HG03460 (cell line): ENCODE data around the gene IRF9.

Experiments
- ATAC-seq: cut with Tn5 transposase; IDR thresholded peaks from one replicate; pipeline ENCODE4 v1.9.1; 2021; ENCODE audit not compliant: unreplicated experiment

IRF9 gene, protein sequence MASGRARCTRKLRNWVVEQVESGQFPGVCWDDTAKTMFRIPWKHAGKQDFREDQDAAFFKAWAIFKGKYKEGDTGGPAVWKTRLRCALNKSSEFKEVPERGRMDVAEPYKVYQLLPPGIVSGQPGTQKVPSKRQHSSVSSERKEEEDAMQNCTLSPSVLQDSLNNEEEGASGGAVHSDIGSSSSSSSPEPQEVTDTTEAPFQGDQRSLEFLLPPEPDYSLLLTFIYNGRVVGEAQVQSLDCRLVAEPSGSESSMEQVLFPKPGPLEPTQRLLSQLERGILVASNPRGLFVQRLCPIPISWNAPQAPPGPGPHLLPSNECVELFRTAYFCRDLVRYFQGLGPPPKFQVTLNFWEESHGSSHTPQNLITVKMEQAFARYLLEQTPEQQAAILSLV

DNA sequence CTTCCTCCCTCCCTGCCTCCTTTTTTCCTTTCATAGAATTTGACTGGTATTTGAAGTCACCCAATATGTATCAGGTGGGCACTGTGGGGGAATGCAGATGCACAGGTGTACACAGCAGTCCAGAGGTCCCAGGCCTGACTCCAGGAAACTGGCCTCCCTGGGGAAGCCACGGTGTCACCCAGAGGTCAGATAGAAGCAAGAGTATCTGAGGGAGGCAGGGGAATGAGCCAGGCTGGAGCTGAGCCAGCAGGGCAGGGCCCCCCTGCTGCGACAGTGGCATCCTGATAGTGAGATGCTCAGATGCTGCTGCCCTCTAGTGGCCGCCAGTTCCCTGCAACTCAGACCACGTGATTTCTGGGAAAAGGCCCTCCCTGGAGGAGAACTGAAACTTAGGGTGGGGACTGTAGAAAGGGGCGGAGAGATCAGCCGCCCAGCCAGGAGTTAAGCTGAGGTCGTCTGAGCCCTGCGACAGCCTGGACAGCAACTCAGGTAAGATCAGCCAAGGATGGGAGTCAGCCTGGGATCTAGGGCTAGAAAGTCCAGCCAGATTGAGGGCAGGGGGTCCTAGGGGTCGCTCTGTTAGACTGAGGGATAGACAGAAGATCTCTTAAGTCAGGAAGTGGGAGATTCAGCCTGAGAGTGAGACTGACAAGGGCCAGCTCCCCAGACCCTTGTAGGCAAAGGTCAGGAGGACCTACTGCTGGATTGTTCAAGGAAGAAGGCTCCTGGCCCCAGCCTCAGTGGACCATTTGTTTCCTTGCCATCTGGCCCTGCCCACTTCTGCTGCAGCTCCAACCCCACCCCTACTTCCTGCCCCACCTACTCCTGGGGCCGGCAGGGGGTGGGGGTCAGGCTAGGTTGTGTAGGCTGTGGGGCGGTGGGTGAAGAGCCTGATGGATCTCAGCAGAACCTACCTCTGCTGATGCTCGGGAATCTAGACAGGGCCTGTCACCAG is at the start of gene IRF9:
IRF9 (plus strand) TSS at position 416 of the 955 bp plus-strand sequence. CDS start 880 bp downstream, outside the sequence.
- ATAC-seq, result peak; percentile 78

DNA sequence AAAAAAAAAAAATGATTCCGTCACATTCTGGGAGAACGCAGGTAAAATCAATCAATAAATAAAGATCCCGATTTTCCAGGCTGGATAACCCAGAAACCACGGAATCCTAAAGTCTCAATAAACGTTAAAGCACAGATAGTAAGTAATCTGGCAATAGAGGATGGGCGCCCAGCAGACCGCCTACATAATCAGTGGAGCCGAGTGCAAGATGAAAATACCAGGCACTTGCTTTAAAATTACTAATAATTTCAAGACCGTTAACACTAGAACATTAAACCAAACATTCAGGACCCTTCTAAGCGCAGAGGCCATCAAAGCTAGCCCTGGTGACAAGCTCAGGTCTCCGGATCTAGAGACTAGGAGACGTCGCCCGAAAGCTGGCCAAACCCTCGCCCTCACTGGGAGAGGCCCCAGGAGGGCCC is 47.7 kb upstream of the IRF9 start:
- no peak for ATAC-seq

DNA sequence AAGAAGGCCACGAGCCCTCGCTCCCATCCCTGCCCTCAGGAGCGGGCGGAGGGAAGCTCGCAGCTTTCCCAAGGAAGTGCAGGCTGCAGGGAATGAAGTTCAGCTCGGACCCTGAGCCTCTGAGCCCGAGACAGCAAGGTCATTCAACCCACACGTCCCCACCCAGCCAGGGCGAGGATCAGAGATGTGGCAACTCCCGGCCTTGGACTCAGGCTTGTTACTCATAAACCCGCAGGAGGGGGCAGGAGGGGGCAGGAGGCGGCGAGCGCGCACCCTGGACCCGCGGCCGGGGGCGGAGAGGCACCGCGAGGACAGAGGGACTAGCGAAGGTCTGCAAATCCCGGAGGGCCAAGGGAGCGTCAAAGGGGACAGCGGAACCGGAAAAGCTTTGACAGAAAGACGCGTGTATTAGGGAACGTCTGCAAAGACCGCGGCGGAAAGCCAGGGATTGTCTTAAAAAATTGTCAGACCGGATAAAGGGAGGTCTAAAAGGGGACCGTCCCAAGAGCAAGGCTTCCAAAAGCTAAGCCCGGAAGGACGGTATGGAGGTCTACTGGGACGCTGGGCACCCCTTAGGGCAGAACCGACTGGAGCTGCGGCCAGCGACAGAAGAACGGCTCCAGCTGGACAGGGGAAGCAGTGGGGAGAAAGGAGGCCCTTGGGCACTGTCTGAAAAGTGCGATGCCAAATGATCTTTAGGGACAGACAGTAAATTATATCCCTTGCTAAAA is 47.1 kb upstream of the IRF9 start:
- peak; percentile 33 for ATAC-seq

DNA sequence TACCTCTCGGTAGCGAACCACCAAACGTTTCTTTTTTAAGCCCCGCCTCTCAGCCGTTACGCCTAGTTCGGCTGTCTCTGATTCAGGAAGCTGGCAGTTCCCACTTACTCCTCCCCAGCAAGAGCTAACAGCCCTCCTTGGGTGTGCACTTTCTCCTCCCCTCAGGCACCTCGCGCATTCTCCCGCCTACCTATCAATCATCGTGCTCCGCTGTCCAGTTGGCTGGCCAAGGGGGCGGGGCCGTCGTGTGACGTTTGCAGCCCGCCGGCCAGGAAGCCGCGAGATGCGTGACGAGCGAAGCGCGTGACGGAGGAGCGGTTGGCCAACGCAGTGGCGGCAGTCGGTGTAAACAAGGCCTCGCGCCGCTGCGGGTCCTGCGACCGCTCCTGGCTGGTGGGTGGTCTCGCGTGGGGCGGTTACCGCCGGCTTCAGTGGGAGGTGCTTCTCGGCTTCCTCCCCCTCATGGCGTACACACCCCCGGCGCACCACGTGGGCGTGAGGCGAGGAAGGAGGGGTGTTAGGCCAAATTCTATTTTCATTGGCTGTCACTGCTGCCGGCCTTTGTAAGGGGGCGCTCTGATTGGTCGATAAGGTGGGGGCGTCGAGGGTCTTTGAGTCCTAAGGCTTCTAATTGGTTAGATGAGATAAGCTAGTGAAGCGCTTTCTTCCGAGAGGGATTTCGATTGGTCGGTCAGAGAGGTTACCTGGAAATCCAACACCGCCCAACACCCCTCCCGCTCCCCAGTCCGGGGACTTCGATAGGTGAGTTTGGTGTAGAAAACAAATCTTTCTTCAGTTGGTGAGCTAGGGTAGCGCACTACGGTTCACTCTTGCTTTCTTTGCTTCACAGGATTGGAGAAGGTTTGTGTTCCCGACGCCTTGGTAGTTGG is 46.3 kb upstream of the IRF9 start, which contains the start of the genes DCAF11 and NRL:
DCAF11 (plus strand) TSS at position 246 of the 890 bp plus-strand sequence. CDS start 818 bp downstream, outside the sequence.
NRL (minus strand) TSS at position 418 of the 890 bp plus-strand sequence. CDS start 32,101 bp downstream, outside the sequence.
- peak; percentile 82 for ATAC-seq

DNA sequence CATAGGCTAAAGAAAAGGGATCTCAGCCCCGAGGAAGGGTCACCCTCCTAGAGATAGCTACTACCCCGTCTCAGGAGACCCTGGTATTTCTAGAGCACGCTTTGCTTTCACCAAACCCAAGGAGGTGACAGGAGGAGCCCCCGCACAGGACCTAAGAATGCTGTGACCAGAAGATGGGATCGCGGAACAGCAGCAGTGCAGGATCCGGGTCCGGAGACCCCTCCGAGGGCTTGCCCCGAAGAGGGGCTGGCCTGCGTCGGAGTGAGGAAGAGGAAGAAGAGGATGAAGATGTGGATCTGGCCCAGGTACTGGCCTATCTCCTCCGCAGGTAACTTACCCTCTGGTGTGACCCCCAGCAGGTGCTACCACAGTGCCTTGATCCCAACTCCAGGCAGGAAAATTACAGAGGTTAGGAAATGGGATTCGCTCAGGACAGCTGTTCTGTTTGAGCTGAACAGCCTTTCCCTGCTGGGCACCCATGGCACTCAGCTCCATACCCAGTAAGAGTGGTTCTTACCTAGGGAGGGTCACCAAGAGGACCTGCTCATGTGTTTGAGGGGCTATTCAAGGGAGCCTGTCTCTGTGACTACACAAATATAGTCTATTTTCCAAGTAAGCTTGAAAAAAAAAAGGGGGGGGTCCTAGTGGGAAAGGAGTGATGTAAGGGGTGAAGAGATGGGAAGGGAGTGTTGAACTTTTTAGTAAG is 45.5 kb upstream of the IRF9 start:
- ATAC-seq, result no peak

DNA sequence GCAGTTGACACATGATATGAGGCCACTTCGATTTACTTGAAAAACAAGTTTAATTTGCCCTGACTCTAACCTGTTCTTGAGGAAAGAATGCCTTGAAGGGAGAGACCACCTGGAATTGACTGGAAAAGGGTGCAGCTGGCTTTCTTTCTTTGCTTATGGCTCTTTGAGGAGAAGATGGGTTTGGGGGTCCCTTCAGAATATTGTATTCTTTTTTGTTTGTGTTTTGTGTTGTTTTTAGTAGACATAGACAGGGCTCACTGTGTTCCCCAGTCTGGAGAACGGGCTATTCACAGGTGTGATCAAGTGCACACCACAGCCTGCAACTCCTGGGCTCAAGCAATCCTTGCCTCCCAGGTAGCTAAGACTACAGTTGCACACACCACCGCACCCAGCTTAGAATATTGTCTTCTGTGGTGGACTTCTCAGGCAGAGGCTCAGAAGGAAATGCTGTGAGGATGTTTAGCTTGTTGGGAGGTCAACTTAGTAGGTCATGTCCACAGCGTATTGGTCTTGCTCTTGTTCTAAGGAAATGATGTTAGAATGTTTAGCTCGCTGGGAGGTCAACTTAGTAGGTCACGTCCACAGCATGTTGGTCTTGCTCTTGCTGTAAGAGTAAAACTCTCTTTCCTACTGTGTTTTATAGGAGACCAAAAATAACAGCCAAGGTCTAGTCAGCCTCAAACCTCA is 44.8 kb upstream of the IRF9 start:
- no peak for ATAC-seq

DNA sequence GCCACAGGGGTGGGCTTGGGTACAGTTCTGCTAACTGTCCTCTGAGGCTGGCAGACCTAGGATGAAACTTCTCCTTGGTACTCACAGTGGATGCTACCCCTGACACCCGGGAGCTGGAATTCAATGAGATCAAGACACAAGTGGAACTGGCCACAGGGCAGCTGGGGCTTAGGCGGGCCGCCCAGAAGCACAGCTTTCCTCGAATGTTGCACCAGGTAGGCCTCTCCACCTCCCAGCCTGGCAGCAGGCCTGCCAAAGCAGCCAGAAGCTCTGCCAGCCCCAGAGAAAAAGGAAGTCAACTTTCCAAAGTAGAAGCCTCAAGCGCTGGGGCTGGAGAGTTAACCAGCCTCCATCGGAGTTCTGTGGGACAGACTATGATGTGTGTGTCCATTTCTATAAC is 43.9 kb upstream of the IRF9 start:
- ATAC-seq, result no peak

DNA sequence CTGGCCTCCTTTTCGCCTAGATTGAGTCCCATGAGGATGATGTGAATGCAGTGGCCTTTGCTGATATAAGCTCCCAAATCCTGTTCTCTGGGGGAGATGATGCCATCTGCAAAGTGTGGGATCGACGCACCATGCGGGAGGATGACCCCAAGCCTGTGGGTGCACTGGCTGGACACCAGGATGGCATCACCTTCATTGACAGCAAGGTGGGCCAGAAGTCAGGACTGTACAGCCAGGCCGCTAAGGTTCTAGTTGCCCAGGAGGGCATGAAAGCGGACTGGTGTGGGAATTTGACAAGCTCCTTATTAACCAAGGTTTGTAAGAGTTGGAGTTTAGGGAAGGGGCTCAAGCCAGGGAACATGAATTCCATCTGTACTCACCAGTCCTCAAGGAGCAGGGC is 41.4 kb upstream of the IRF9 start:
- ATAC-seq, result no peak

DNA sequence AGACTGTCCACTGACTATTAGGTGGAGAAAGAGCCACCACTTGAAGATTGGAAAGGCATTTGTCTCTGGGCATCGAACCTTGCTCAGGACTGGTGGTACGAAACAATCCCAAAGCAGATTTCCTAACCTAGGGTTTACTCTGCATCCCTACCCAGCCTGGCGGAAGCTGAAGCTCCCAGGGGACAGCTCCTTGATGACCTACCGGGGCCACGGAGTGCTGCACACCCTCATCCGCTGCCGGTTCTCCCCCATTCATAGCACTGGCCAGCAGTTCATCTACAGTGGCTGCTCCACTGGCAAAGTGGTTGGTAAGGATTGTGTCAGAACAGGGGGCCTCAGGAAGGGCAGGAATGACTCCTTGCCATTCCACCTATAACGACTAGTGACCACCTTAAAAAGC is 39.9 kb upstream of the IRF9 start:
- ATAC-seq, result no peak

DNA sequence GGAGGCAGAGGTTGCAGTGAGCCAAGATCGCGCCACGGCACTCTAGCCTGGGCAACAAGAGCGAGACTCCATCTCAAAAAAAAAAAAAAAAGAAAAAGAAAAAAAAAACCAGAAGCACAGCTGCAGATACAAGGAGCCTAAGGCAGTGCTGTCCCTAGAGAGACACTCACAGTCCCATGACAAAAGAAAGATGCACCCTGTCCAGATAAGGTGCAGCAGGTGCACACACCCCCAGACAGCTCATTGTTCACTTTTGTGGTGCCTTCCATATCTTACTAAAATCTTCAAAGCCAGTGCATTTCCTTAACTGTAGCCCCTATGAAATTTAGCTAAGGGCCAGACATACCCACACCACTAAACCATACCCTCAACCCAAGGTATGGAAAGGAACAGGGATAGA is 38.6 kb upstream of the IRF9 start:
- ATAC-seq, result no peak

DNA sequence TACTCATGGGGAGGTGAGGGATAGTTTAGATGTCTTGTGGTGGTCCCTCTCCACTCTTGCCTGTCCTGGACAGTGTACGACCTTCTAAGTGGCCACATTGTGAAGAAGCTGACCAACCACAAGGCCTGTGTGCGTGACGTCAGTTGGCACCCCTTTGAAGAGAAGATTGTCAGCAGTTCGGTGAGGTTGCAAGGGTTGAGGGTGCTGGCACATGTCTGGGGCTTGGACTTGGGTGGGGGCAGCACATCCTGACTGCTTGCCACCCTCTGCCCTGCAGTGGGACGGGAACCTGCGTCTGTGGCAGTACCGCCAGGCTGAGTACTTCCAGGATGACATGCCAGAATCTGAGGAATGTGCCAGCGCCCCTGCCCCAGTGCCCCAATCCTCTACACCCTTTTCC is 38.2 kb upstream of the IRF9 start:
- no peak for ATAC-seq

DNA sequence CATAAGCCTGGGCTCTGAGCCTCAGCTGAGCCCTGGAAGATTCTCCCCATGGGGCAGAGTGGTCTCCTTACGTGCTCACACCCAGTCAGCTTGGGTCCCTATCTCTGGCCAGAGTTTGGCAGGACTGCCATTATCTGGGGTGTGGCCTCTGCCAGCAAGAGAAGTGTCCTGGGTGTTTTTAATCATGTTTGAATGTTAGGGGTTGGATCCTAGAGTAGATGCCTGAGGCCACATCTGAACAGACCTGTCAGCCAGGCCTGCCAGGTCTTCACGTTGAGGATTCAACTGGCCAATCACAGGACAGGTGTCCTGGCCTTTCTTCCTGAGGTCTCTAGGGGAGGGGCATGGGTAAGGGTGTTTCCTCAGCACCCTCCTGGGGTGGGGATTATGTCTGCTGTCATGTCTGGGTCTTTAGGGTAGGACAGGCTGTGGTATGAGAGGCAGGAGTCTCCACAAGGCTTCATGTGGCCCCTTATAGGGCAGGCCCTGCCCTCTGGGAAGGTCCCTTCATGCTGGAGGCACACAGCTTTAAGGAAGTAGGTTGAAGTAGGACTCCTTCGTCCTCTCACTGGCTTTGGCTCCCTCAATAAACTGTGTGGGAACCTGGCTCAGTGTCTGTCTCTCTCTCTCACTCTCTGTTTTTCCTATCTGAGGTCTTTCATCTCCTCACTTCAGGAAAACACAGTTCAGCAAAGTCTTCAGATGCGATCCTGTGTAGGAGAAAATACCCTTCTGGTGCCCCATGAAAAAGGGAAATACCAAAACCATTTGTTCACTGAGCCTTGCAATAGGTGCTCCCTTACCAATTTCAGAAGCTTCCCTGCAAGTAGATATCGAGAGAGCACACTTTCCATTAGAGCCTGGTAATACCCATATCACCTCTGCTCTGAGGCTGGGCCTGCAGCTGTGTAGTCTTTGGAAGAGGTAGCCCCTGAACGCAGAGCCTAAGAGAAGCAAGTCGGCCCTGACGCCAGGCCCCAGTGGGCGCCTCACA is 37.3 kb upstream of the IRF9 start:
- ATAC-seq, result peak; percentile 57

DNA sequence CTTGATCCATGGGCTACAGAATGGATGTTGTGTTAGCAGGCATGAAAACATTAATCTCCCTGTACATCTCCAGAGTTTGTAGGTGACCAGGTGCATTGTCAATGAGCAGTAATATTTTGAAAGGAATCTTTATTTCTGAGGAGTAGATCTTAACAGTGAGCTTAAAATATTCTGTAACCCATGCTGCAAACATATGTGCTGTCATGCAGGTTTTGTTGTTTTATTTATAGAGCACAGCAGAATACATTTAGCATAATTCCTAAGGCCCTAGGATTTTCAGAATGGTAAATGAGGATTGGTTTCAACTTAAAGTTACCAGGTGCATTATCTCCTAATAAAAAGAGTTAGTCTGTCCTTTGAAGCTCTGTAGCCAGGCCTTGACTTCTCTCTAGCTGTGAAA is 34.1 kb upstream of the IRF9 start:
- ATAC-seq, result no peak

DNA sequence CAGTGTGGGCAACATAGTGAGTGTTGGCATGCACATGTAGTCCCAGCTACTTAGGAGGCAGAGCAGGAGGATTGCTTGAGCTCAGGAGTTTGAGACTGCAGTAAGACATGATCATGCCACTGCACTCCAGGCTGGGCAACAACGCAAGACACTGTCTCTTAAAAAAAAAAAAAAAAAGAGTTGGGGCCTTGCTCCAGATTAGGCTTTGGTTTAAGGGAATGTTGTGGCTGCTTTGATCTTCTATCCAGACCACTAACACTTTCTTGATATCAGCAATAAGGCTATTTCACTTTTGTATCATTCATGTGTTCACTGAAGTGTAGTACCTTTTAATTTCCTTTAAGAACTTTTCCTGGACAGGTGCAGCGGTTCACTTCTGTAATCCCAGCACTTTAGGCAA is 33.4 kb upstream of the IRF9 start:
- no peak for ATAC-seq

DNA sequence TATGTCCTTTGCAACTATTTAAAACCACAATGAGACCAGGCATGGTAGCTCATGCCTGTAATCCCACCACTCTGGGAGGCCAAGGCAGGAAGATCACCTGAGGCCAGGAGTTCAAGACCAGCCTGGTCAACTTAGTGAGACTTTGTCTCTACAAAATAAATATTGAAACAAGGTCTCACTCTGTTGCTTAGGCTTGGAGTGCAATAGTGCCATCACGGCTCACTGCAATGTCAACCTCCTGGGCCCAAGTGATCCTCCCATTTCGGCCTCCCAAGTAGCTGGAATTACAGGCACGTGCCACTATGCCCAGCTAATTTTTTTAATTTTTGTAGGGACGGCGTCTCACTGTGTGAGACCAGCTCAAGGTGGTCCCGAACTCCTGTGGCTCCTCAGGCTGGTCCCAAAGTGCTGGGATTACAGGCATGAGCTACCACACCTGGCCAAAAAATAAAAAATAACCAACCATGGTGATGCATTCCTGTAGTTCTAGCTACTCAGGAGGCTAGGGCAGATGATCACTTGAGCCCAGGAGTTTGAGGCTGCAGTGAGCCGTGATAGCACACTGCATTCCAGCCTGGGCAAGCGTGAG is 31.6 kb upstream of the IRF9 start:
- no peak for ATAC-seq

DNA sequence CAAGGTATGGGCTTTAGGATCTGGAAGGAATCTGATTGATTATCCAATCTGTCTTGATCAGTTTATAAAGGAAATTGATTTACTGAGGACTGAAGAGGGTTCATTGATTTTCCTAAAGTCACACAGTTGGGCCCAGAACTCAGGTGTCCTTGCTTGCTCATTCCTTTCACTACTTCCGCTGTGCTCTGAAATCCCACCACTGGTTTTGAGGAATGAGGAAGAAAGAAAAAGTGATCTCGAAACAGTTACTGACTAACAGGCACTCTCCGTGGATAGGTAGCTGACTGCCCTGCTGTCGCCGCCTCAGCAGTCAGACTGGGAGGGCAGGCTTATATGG is 30.7 kb upstream of the IRF9 start, which contains the start of gene FITM1:
FITM1 (plus strand) TSS at position 280 of the 337 bp plus-strand sequence. CDS start 905 bp downstream, outside the sequence.
- ATAC-seq, result no peak
